Measurements from ENCODE around the gene VPS41.

The VPS41 gene

DNA sequence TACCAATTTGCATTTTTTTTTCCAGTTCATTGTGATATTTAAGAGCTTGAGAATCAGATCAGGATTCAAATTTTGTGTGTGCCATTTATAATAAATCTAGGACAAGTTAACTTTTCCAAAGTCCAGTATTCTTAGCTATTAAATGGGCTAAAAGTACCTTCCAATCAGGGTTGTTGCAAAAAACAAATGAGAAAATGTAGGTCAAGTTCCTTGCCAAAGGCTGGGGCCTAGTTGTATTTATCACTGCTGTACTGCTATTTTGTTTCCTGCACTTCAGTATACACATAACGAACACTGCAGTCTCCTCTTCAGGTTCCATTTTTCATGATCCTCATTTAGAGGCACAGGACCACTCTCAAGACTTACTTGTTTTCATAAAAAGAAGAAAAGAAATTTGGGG lies 7.4 kb upstream of the VPS41 start:
- H3K4me3 ChIP-seq (ENCODE audit: low read depth, low read length), result no peak overlapping the region
- no peak for TF ChIP-seq CTCF (IDR thresholded peaks at IDR 0.05; ENCODE audit: insufficient read depth, low read length, missing control alignments)
- ChIA-PET CTCF (no interaction called here), POLR2A (no interaction called here)
- DNase-seq (ENCODE audit: low read depth, low spot score), result no peak

GRCh38 chr7:38909870-38910269 lies 879 bp upstream of the VPS41 start:
- POLR2A ChIA-PET, result no interaction called here
- no peak for DNase-seq (ENCODE audit: low read depth, low spot score)
- H3K4me3 ChIP-seq (ENCODE audit: low read depth, low read length), result no peak overlapping the region
- no peak for TF ChIP-seq CTCF (IDR thresholded peaks at IDR 0.05; ENCODE audit: insufficient read depth, low read length, missing control alignments)
- CTCF ChIA-PET, result interaction anchor here (0.7 to 1.3 kb wide), 2 partner anchors 22 to 555 kb away, joined by 3 read pairs; no protein-coding TSS in a partner anchor

- H3K4me3 ChIP-seq (ENCODE audit: low read depth, low read length), result no peak overlapping the region
- ChIA-PET POLR2A (no interaction called here), CTCF (no interaction called here)
- DNase-seq (ENCODE audit: low read depth, low spot score), result no peak
- TF ChIP-seq CTCF (IDR thresholded peaks at IDR 0.05; ENCODE audit: insufficient read depth, low read length, missing control alignments), result no peak
Measured at GRCh38 chr7:38907766-38908165, 1.2 kb downstream of the VPS41 start.

DNA sequence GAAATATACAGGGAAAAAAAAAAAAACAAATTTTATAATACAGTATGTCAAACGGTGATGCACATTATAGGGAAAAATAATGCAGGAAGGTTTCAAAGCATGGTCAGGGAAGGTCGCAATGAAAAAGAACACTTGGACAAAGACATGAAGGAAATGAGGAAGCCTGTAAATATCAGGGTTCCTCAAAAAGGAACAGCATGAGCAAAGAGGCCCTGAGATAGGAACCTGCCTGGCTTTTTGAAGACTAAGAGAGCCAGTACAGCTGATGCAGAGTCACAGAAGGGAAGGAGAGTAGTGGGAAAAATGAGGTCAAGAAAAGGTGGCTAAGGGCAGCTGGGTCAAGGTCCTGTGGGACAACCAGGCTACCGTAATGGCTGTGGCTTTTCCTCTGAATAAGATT lies 1.9 kb downstream of the VPS41 start:
- no peak for DNase-seq (ENCODE audit: low read depth, low spot score)
- POLR2A ChIA-PET, result no interaction called here
- CTCF ChIA-PET, result interaction anchor here (0.9 kb wide), 1 partner anchor 25 kb away, joined by 3 read pairs; no protein-coding TSS in a partner anchor
- TF ChIP-seq CTCF (IDR thresholded peaks at IDR 0.05; ENCODE audit: insufficient read depth, low read length, missing control alignments), result no peak
- H3K4me3 ChIP-seq (ENCODE audit: low read depth, low read length), result no peak overlapping the region

- no peak for DNase-seq (ENCODE audit: low read depth, low spot score)
- TF ChIP-seq CTCF (IDR thresholded peaks at IDR 0.05; ENCODE audit: insufficient read depth, low read length, missing control alignments), result no peak
- CTCF ChIA-PET, result no interaction called here
- H3K4me3 ChIP-seq (ENCODE audit: low read depth, low read length), result no peak overlapping the region
- POLR2A ChIA-PET, result no interaction called here
Measured at GRCh38 chr7:38905056-38905759, 3.8 kb downstream of the VPS41 start.

DNA sequence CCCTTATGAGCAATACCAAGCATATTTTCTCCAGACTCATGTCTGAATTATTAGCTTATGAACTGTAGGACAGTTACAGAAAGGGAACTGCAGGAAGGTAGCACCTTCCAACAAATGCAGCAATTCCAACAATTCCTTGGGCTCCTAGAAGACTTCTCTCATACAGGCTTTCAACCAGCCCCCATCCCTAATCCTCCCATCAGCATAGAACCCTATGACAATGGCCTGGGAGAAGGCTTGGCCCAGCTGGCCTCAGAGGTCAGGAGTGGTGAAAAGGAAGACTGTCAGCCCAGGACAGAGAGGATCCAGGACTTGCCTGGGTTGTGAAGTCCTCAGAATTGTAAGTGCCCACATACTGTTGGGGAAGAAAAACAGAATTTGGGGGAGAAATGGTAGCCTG lies 5.9 kb downstream of the VPS41 start:
- ChIA-PET POLR2A (no interaction called here), CTCF (interaction anchor here (0.6 to 0.9 kb wide), 2 partner anchors 16 to 29 kb away, joined by 3 read pairs; no protein-coding TSS in a partner anchor)
- no peak for DNase-seq (ENCODE audit: low read depth, low spot score)
- no peak for TF ChIP-seq CTCF (IDR thresholded peaks at IDR 0.05; ENCODE audit: insufficient read depth, low read length, missing control alignments)
- H3K4me3 ChIP-seq (ENCODE audit: low read depth, low read length), result no peak overlapping the region
